Measurements from ENCODE around the gene RSAD2. TPM values are rescaled to one million over a fixed set of nuclear protein-coding genes. Genes with fewer than 3 reads are reported as not detected.
A peak's percentile ranks its signal among the peaks of the same experiment; 100 is the strongest.

Gene RSAD2
- total and polyA plus RNA-seq, 2 experiments from 2014 or later = 0.10 TPM; not detected in 1

GRCh38 chr2:6939071-6939470 lies 61.5 kb downstream of the RSAD2 start (continued):
- TF ChIP-seq ETS1 (IDR thresholded peaks at IDR 0.05) (no peak), POLR2AphosphoS5 (IDR thresholded peaks at IDR 0.05; ENCODE audit: low read depth) (no peak), JUNB (IDR thresholded peaks at IDR 0.05; ENCODE audit: unreplicated experiment) (no peak), STAT1 (IDR thresholded peaks at IDR 0.05; ENCODE audit: unreplicated experiment) (no peak), ZNF114 (CRISPR knock-in tag; IDR thresholded peaks at IDR 0.05) (no peak), REST (IDR thresholded peaks at IDR 0.05; ENCODE audit: unreplicated experiment) (no peak), ZNF331 (CRISPR knock-in tag; IDR thresholded peaks at IDR 0.05; ENCODE audit: low read depth) (no peak)
- TF ChIP-seq, protein P1, sequence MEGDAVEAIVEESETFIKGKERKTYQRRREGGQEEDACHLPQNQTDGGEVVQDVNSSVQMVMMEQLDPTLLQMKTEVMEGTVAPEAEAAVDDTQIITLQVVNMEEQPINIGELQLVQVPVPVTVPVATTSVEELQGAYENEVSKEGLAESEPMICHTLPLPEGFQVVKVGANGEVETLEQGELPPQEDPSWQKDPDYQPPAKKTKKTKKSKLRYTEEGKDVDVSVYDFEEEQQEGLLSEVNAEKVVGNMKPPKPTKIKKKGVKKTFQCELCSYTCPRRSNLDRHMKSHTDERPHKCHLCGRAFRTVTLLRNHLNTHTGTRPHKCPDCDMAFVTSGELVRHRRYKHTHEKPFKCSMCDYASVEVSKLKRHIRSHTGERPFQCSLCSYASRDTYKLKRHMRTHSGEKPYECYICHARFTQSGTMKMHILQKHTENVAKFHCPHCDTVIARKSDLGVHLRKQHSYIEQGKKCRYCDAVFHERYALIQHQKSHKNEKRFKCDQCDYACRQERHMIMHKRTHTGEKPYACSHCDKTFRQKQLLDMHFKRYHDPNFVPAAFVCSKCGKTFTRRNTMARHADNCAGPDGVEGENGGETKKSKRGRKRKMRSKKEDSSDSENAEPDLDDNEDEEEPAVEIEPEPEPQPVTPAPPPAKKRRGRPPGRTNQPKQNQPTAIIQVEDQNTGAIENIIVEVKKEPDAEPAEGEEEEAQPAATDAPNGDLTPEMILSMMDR (conservative IDR thresholded peaks at IDR 0.05; ENCODE audit: low read depth in 2 of 2) = no peak

GRCh38 chr2:6940820-6941219 lies 63.2 kb downstream of the RSAD2 start:
- no peaks in the 10 kb centered on the region for H4K20me1 ChIP-seq (replicated peaks; ENCODE audit: insufficient read depth)
- no peak overlapping the region for H3K4me3 Mint-ChIP-seq
- no peaks in the 10 kb centered on the region for H3K9me2 ChIP-seq (ENCODE audit: insufficient read depth)
- no peak overlapping the region for H3K27ac ChIP-seq (ENCODE audit: low read depth)
- no peaks in the 10 kb centered on the region for H3K27me3 ChIP-seq (ENCODE audit: insufficient read depth)
- no peak overlapping the region for H2AFZ ChIP-seq
- H3K27me3 Mint-ChIP-seq (ENCODE audit: insufficient read depth, low read depth, poor library complexity) = peaks cover 8% of the 10 kb centered on the region
- ATAC-seq (peak; percentile 83), DNase-seq (ENCODE audit: low spot score) (no peak)
- peak overlapping the region; percentile 54; the same call in 1 of the 2 replicates for H3K27ac Mint-ChIP-seq
- peaks cover 23% of the 10 kb centered on the region for H3K36me3 Mint-ChIP-seq (ENCODE audit: low read depth)
- H3K4me1 Mint-ChIP-seq = peaks cover 34% of the 10 kb centered on the region
- no peak overlapping the region for H3K4me3 ChIP-seq
- H3K79me2 ChIP-seq (replicated peaks; ENCODE audit: insufficient read depth) = no peaks in the 10 kb centered on the region
- no peaks in the 10 kb centered on the region; the same call in 1 of the 3 replicates for H3K9me3 Mint-ChIP-seq
- no peaks in the 10 kb centered on the region for H3K36me3 ChIP-seq (ENCODE audit: insufficient read depth)
- peak overlapping the region; percentile 36; the same call in 1 of the 2 replicates for H3K4me2 ChIP-seq
- no peaks in the 10 kb centered on the region for H3F3A ChIP-seq (replicated peaks; ENCODE audit: low read depth)
- H3K4me1 ChIP-seq (ENCODE audit: insufficient read depth) = peaks cover 34% of the 10 kb centered on the region
- TF ChIP-seq ZNF114 (CRISPR knock-in tag; IDR thresholded peaks at IDR 0.05) (no peak), ZNF331 (CRISPR knock-in tag; IDR thresholded peaks at IDR 0.05; ENCODE audit: low read depth) (no peak), POLR2AphosphoS5 (IDR thresholded peaks at IDR 0.05; ENCODE audit: low read depth) (no peak), EZH2 (IDR thresholded peaks at IDR 0.05; ENCODE audit: low read depth, unreplicated experiment) (no peak), CREB1 (CRISPR knock-in tag; IDR thresholded peaks at IDR 0.05; ENCODE audit: low read depth) (no peak), ETS1 (IDR thresholded peaks at IDR 0.05) (no peak), REST (IDR thresholded peaks at IDR 0.05; ENCODE audit: unreplicated experiment) (no peak), JUNB (IDR thresholded peaks at IDR 0.05; ENCODE audit: unreplicated experiment) (no peak), EZH2phosphoT487 (IDR thresholded peaks at IDR 0.05; ENCODE audit: unreplicated experiment) (no peak), NANOG (IDR thresholded peaks at IDR 0.05; ENCODE audit: borderline replicate concordance) (no peak), STAT1 (IDR thresholded peaks at IDR 0.05; ENCODE audit: unreplicated experiment) (no peak)
- TF ChIP-seq, protein P1 (conservative IDR thresholded peaks at IDR 0.05; ENCODE audit: low read depth in 2 of 2) = no peak
